Measurements from ENCODE around the gene DPYSL4.

DPYSL4 gene

GRCh38 chr10:132186488-132187429, at the start of gene DPYSL4:
Gene DPYSL4 (plus strand): TSS chr10:132186948. CDS start chr10:132187064, 116 bp downstream.
- H3K4me3 ChIP-seq (replicated peaks; ENCODE audit: low read depth, low read length): peak within 1 kb of the TSS; percentile 41
- no peak for TF ChIP-seq CTCF (IDR thresholded peaks at IDR 0.05; ENCODE audit: low read depth, low read length, missing control alignments)
- no peak for DNase-seq (ENCODE audit: extremely low read depth, low read depth)

GRCh38 chr10:132137111-132138072, 49.4 kb upstream of the DPYSL4 start:
- TF ChIP-seq CTCF (IDR thresholded peaks at IDR 0.05; ENCODE audit: low read depth, low read length, missing control alignments): no peak
- no peak for DNase-seq (ENCODE audit: extremely low read depth, low read depth)
- no peak overlapping the region for H3K4me3 ChIP-seq (replicated peaks; ENCODE audit: low read depth, low read length)

GRCh38 chr10:132138133-132138532, 48.6 kb upstream of the DPYSL4 start:
- TF ChIP-seq CTCF (IDR thresholded peaks at IDR 0.05; ENCODE audit: low read depth, low read length, missing control alignments): no peak
- no peak for DNase-seq (ENCODE audit: extremely low read depth, low read depth)
- H3K4me3 ChIP-seq (replicated peaks; ENCODE audit: low read depth, low read length): no peak overlapping the region

- no peak for DNase-seq (ENCODE audit: extremely low read depth, low read depth)
- no peak for TF ChIP-seq CTCF (IDR thresholded peaks at IDR 0.05; ENCODE audit: low read depth, low read length, missing control alignments)
- no peak overlapping the region for H3K4me3 ChIP-seq (replicated peaks; ENCODE audit: low read depth, low read length)
These were observed 48.2 kb upstream of the DPYSL4 start for GRCh38 chr10:132138596-132138995.

- no peak overlapping the region for H3K4me3 ChIP-seq (replicated peaks; ENCODE audit: low read depth, low read length)
- TF ChIP-seq CTCF (IDR thresholded peaks at IDR 0.05; ENCODE audit: low read depth, low read length, missing control alignments): no peak
- no peak for DNase-seq (ENCODE audit: extremely low read depth, low read depth)
These were observed 47.2 kb upstream of the DPYSL4 start for GRCh38 chr10:132139526-132139925.

GRCh38 chr10:132140167-132140925, 46.4 kb upstream of the DPYSL4 start:
- H3K4me3 ChIP-seq (replicated peaks; ENCODE audit: low read depth, low read length): no peak overlapping the region
- no peak for DNase-seq (ENCODE audit: extremely low read depth, low read depth)
- TF ChIP-seq CTCF (IDR thresholded peaks at IDR 0.05; ENCODE audit: low read depth, low read length, missing control alignments): no peak

Measured in HFF-Myc (cell line).